ENCODE results near the gene RTL1. TPM values are rescaled to one million over a fixed set of nuclear protein-coding genes. Genes with fewer than 3 reads are reported as not detected.

Gene RTL1
- total RNA-seq: not detected

DNA sequence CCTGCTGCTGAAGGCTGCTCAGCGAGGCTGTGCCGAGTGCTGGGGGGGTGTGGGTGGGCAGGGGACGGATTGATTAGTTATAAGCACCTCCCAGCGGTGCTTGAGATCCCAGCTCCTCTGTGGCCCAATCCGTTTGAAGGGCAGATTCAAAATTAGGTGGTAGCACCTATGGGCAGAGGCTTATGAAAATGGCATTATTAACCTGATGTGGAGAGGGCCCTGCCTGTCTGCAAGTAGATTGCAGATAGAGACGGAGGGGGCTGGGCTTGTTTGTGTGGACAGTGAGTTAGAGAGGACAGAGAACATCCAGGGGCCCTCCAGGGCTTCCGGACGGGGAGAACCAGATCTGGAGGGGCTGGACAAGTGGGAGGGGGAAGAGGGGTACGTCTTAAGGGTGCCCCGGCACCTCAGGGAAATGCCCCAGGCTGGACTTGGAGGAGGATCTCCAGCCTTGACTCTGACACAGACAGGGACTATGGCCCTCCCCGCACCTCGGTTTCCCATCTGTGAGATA, at the start of gene RTL1:
TSS of gene RTL1 (minus strand) at position 51 of the 514 bp plus-strand sequence. CDS start 18,934 bp downstream, outside the sequence.
- H3K4me1 ChIP-seq (ENCODE audit: insufficient read depth, low read length): no peaks in the 10 kb centered on the region
- H3K27me3 ChIP-seq (ENCODE audit: insufficient read depth, low read length): peaks cover 23% of the 10 kb centered on the region
- H3K4me3 ChIP-seq (ENCODE audit: low read length): no peak within 1 kb of the TSS
- H3K9me3 ChIP-seq (ENCODE audit: low read depth, low read length): no peaks in the 10 kb centered on the region

DNA sequence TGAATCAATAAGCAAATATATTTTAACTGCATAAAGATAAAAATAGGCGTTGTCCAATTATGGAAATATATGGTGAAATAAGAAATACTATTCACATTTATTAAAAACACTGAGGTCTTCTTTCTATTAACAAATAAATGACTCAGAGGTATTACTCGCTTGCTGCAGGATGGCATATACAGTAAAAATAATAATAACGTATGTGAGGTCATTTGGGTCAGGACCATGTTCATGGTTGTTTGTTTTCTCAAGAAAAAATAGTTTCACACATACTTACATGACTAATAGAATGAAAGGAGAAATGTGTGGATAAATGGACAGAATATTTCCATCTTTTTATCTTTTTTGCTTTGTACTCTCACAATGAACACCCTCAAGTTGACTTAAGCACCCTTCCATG, 46.5 kb upstream of the RTL1 start:
- Histone ChIP-seq H3K27me3 (ENCODE audit: insufficient read depth, low read length) (no peaks in the 10 kb centered on the region), H3K4me3 (ENCODE audit: low read length) (no peak overlapping the region)

DNA sequence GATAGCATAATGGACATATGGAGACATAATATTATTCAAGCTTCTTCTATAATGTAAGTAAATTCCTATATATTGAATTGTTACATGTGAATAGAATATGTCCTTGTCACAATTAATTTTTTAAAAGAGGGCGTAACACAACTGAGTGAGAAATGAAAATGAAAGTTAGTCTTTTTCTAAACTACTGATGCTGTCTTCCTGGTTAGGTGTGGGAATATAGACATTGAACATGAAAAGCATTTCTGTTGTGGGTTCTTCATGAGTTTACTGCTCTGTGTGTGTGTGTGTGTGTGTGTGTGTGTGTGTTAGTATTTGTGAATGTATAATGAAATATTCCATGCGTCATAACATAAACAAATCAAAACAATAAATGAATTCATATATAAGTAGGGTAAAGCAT, 40.5 kb upstream of the RTL1 start:
- Histone ChIP-seq H3K4me3 (ENCODE audit: low read length) (no peak overlapping the region), H3K4me1 (ENCODE audit: insufficient read depth, low read length) (no peaks in the 10 kb centered on the region), H3K9me3 (ENCODE audit: low read depth, low read length) (no peaks in the 10 kb centered on the region), H3K27me3 (ENCODE audit: insufficient read depth, low read length) (no peaks in the 10 kb centered on the region)

More for the DNA sequence above, 46.5 kb upstream of the RTL1 start:
- Histone ChIP-seq H3K9me3 (ENCODE audit: low read depth, low read length) (no peaks in the 10 kb centered on the region), H3K4me1 (ENCODE audit: insufficient read depth, low read length) (no peaks in the 10 kb centered on the region)

DNA sequence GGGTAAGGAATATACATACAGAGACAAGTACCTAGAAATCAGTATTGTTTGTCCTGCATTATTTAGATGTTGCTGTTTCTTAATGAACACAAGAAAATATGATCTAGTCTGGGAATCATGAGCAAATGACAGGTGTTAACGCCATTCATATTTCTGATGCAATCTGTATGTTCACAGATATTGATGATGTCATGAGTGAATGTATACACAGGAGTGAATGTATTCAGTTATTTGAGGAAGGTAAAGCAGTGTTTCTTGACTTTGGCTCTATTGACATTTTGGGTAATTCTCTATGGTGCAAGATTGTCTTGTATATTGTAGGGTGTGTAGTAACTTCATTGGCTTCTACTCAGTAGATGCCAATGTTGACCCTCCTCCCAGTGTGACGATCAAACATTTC, 26.7 kb upstream of the RTL1 start:
- Histone ChIP-seq H3K4me1 (ENCODE audit: insufficient read depth, low read length) (no peaks in the 10 kb centered on the region), H3K9me3 (ENCODE audit: low read depth, low read length) (no peaks in the 10 kb centered on the region), H3K27me3 (ENCODE audit: insufficient read depth, low read length) (peaks cover 2% of the 10 kb centered on the region), H3K4me3 (ENCODE audit: low read length) (no peak overlapping the region)

DNA sequence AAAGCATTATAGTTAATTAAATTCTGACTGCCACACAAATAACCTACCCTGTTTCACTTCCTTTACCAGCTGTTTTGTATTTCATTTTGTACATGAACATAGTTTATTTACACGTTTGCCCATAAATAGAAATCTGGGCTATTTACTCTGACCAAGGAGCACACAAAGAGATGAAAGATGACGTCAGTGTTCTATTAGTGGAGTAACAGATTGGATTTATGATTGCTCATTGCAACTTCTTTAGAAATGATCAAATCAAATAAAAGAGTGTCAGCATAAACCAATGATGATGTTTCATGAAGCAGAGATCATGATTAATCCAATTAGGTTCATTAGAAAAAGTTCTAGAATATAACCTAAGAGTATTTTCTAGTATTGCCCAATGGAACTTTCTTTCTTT, 12.0 kb upstream of the RTL1 start:
- no peaks in the 10 kb centered on the region for H3K4me1 ChIP-seq (ENCODE audit: insufficient read depth, low read length)
- H3K27me3 ChIP-seq (ENCODE audit: insufficient read depth, low read length): no peaks in the 10 kb centered on the region
- no peaks in the 10 kb centered on the region for H3K9me3 ChIP-seq (ENCODE audit: low read depth, low read length)
- H3K4me3 ChIP-seq (ENCODE audit: low read length): no peak overlapping the region

- Histone ChIP-seq H3K4me3 (ENCODE audit: low read length) (no peak overlapping the region), H3K4me1 (ENCODE audit: insufficient read depth, low read length) (no peaks in the 10 kb centered on the region), H3K27me3 (ENCODE audit: insufficient read depth, low read length) (no peaks in the 10 kb centered on the region), H3K9me3 (ENCODE audit: low read depth, low read length) (no peaks in the 10 kb centered on the region)
Measured at GRCh38 chr14:100914597-100915021, 11.1 kb upstream of the RTL1 start.

DNA sequence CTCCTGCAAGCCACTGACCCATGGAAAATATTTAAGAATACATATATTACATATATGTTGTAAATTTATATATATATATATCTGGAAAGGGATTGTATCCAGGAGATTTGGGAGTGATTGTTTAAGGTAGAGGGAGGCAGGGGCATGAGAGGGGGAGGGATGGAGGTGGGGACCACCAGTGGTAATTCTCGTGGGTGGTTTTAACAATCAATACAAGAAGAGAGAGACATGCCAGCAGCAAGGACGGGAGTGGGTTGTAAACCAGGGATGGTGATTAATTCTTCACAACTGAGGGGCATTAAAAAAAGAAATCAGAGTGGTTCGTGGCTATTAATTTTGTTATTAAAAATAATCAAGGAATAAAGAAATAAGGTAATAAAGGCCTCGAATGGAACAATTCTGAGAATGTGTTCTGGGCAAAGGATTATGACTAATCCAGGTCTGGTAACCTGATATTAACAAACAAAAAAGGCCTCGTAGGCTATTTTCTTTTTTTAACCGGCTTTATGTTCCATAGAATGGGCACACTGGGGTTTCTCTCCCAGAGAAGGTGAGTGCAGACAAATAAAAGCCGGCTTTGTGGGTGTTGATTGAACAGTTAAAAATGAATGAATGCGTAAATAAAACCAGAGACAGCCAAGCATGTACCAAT, 8.3 kb upstream of the RTL1 start:
- H3K9me3 ChIP-seq (ENCODE audit: low read depth, low read length): no peaks in the 10 kb centered on the region
- H3K4me1 ChIP-seq (ENCODE audit: insufficient read depth, low read length): no peaks in the 10 kb centered on the region
- H3K27me3 ChIP-seq (ENCODE audit: insufficient read depth, low read length): no peaks in the 10 kb centered on the region
- H3K4me3 ChIP-seq (ENCODE audit: low read length): no peak overlapping the region

DNA sequence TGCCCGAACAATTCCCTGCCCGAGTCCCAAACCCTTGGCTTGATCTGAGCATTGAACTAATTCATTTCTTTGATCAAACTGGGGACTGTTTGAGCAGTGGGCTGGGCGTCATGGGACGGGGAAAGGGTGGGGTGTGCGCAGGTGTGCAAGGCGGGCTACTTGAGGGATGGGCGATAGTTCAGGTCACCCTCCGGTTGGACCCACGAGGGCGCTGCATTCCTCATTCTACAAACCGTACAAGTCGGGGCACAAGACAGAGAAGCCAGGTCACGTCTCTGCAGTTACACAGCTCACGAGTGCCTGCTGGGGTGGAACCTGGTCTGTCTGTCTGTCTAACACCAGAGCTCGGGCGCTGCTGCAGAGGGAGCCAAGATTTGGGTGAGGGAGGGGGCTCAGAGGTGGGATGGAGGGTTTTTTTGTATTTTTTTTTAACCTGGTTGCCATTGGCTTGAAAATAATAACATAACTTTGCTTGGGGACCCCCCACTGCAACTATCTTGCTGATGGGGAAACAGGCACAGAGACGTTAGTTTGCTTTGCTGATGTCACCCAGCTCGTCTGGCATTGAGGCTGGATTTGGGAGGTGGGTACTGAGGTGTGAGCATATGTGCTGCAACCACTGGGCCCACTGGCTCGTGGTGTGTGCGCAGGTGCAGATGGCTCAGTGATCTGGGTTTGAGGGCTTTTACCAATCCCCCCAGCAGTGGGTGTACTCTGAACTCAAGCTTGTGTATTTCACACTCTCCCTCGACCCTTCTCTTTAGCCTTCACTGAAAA, 7.6 kb upstream of the RTL1 start:
- H3K9me3 ChIP-seq (ENCODE audit: low read depth, low read length): no peaks in the 10 kb centered on the region
- H3K4me3 ChIP-seq (ENCODE audit: low read length): no peak overlapping the region
- H3K27me3 ChIP-seq (ENCODE audit: insufficient read depth, low read length): peaks cover 4% of the 10 kb centered on the region
- H3K4me1 ChIP-seq (ENCODE audit: insufficient read depth, low read length): no peaks in the 10 kb centered on the region

DNA sequence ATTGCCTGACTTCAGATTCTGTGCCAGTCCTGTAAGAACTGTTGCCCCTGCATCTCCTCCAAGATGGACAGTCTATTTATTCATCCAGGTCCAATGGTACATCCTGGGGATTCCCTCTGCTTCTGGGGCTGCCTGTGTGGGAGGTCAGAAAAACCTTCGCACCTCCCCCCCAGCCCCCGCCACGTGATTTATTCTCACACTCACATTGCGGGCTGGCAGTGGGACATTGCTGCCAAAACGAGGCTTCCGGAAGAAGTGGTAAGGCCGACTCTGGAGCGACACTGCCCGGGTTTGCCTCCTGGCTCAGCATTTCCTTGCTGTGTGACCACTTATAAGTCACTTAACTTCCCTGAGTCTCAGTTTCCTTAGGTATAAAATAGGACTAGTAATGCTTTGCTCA, 5.9 kb upstream of the RTL1 start:
- no peaks in the 10 kb centered on the region for H3K4me1 ChIP-seq (ENCODE audit: insufficient read depth, low read length)
- peaks cover 6% of the 10 kb centered on the region for H3K27me3 ChIP-seq (ENCODE audit: insufficient read depth, low read length)
- H3K4me3 ChIP-seq (ENCODE audit: low read length): no peak overlapping the region
- no peaks in the 10 kb centered on the region for H3K9me3 ChIP-seq (ENCODE audit: low read depth, low read length)

GRCh38 chr14:100907240-100907639, 3.7 kb upstream of the RTL1 start:
- H3K4me1 ChIP-seq (ENCODE audit: insufficient read depth, low read length): no peaks in the 10 kb centered on the region
- peaks cover 6% of the 10 kb centered on the region for H3K27me3 ChIP-seq (ENCODE audit: insufficient read depth, low read length)
- no peaks in the 10 kb centered on the region for H3K9me3 ChIP-seq (ENCODE audit: low read depth, low read length)
- H3K4me3 ChIP-seq (ENCODE audit: low read length): no peak overlapping the region

GRCh38 chr14:100906420-100906819, 2.9 kb upstream of the RTL1 start:
- Histone ChIP-seq H3K27me3 (ENCODE audit: insufficient read depth, low read length) (peaks cover 6% of the 10 kb centered on the region), H3K4me1 (ENCODE audit: insufficient read depth, low read length) (no peaks in the 10 kb centered on the region), H3K4me3 (ENCODE audit: low read length) (no peak overlapping the region), H3K9me3 (ENCODE audit: low read depth, low read length) (no peaks in the 10 kb centered on the region)

GRCh38 chr14:100905166-100905565, 1.6 kb upstream of the RTL1 start:
- H3K27me3 ChIP-seq (ENCODE audit: insufficient read depth, low read length): peaks cover 11% of the 10 kb centered on the region
- no peak overlapping the region for H3K4me3 ChIP-seq (ENCODE audit: low read length)
- no peaks in the 10 kb centered on the region for H3K9me3 ChIP-seq (ENCODE audit: low read depth, low read length)
- H3K4me1 ChIP-seq (ENCODE audit: insufficient read depth, low read length): no peaks in the 10 kb centered on the region

DNA sequence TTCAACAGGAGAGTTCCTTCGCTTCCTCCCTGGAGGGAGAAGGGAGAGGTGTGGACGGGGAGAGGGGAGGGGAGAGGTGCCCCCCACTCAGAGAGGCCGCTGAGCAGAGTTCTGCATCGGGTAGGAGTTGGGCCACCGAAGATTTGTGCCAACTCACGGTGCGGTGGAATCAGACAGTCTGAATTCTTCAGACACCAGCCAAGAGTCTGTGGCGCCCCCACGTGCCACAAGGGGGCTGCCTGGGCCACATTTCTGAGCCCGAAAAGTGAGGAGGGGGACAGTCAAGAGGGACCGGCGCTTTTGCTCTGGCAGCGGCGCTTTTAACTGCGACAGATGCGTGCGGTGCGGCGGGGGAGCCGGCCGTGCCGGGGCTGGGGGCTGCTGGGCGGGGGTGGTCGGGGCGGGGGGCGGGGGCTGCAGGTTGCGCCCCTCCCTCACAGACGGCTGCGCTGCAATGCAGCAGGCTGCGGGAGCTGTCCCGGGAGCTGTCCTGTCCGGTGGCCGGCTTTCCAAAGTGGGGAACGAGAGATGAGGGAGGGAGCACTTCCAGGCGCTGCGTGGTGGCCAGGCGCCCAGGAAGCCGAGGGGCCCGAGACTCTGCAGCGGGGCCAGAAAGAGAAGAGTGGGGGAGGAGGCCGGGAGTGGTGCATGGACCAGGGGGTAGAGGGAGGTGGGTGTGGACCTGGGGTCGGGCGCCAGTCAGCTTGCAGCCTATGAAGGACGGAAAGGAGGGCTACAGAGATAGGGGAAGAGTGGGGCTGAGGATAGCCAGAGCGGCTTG, 975 bp upstream of the RTL1 start:
- H3K27me3 ChIP-seq (ENCODE audit: insufficient read depth, low read length): peaks cover 17% of the 10 kb centered on the region
- H3K9me3 ChIP-seq (ENCODE audit: low read depth, low read length): no peaks in the 10 kb centered on the region
- H3K4me3 ChIP-seq (ENCODE audit: low read length): no peak overlapping the region
- no peaks in the 10 kb centered on the region for H3K4me1 ChIP-seq (ENCODE audit: insufficient read depth, low read length)

GRCh38 chr14:100903134-100903468, 421 bp downstream of the RTL1 start:
- Histone ChIP-seq H3K4me3 (ENCODE audit: low read length) (no peak overlapping the region), H3K27me3 (ENCODE audit: insufficient read depth, low read length) (peaks cover 23% of the 10 kb centered on the region), H3K4me1 (ENCODE audit: insufficient read depth, low read length) (no peaks in the 10 kb centered on the region), H3K9me3 (ENCODE audit: low read depth, low read length) (no peaks in the 10 kb centered on the region)

All from mononuclear cell (primary cell).